Measurements from ENCODE around the gene RXRB. TPM values are rescaled to one million over a fixed set of nuclear protein-coding genes. Genes with fewer than 3 reads are reported as not detected.

The RXRB gene
- polyA plus RNA-seq, 2 of the 4 experiments (the other 2 are of a cell fraction): 15.6 to 20.3 TPM

DNA sequence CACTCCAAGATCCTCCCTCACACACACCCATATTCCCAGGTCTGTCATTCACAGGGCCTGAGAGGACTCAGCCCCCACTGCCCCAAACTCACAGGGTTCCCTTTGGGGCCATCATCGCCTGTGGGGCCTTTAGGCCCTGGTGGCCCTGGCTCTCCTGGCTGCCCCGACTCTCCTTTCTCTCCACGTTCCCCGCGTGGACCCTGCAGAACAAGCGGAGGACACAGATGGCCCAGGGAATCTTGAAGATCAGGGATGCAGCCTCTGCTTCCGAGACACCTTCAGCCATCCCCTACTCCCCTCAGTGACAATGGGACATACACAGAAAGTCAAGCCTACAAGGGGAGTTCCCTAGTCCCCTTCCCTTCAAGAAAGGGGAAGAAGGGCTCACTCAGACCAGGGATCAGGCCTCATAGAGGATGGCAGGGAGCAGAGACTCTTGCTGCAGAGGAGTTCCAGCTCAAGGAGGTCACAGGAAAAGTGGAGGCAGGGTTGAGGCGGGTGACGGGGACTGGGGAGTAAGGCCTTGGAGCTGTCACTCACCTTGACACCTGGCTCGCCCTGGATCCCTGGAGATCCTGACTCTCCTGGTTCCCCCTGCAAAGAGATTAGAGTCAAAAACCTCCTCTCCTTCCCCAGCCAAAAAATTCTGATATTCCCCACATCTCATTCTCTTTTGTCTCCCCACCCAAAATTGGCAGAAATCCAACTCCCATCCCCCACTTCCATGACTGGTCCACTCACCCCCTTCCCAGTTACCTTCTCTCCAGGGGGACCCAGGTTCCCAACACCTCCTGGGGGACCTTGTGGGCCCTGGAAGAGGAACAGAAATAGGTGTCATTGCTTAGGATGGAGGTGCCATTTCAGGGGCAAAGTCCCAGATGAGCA lies 30.9 kb downstream of the RXRB start:
- Histone ChIP-seq H3K4me2 (no peak overlapping the region), H3K27ac (no peak overlapping the region), H3K9me3 (no peaks in the 10 kb centered on the region), H3K4me3 (no peak overlapping the region), H3K4me1 (no peaks in the 10 kb centered on the region)
- TF ChIP-seq MYC (IDR thresholded peaks at IDR 0.05; ENCODE audit: borderline replicate concordance, low read length): no peak
- no peak for TF ChIP-seq ZC3H11A (IDR thresholded peaks at IDR 0.05)
- TF ChIP-seq, protein P1, sequence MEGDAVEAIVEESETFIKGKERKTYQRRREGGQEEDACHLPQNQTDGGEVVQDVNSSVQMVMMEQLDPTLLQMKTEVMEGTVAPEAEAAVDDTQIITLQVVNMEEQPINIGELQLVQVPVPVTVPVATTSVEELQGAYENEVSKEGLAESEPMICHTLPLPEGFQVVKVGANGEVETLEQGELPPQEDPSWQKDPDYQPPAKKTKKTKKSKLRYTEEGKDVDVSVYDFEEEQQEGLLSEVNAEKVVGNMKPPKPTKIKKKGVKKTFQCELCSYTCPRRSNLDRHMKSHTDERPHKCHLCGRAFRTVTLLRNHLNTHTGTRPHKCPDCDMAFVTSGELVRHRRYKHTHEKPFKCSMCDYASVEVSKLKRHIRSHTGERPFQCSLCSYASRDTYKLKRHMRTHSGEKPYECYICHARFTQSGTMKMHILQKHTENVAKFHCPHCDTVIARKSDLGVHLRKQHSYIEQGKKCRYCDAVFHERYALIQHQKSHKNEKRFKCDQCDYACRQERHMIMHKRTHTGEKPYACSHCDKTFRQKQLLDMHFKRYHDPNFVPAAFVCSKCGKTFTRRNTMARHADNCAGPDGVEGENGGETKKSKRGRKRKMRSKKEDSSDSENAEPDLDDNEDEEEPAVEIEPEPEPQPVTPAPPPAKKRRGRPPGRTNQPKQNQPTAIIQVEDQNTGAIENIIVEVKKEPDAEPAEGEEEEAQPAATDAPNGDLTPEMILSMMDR (IDR thresholded peaks at IDR 0.05): no peak
- TF ChIP-seq NPAS2 (CRISPR knock-in tag; IDR thresholded peaks at IDR 0.05; ENCODE audit: borderline replicate concordance): no peak
- no peak for TF ChIP-seq CBX8 (IDR thresholded peaks at IDR 0.05)
- no peak for TF ChIP-seq TP53 (CRISPR knock-in tag; IDR thresholded peaks at IDR 0.05)
- TF ChIP-seq, protein P2, sequence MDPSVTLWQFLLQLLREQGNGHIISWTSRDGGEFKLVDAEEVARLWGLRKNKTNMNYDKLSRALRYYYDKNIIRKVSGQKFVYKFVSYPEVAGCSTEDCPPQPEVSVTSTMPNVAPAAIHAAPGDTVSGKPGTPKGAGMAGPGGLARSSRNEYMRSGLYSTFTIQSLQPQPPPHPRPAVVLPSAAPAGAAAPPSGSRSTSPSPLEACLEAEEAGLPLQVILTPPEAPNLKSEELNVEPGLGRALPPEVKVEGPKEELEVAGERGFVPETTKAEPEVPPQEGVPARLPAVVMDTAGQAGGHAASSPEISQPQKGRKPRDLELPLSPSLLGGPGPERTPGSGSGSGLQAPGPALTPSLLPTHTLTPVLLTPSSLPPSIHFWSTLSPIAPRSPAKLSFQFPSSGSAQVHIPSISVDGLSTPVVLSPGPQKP (IDR thresholded peaks at IDR 0.05; ENCODE audit: low read depth, low read length): no peak
- TF ChIP-seq ZSCAN20 (CRISPR knock-in tag; IDR thresholded peaks at IDR 0.05): no peak
- DNase-seq (ENCODE audit: low read depth in 1 of 2, low spot score in 1 of 2): no peak
- FAIRE-seq: no peak
- WGBS (ENCODE audit: missing lambda C conversion rate): 88% methylated on average over 9 of the region's 10 CpGs
- ChIA-PET CTCF (interaction anchor here (0.6 kb wide), 1 partner anchor 1253 kb away, joined by 3 read pairs; no protein-coding TSS in a partner anchor), POLR2A (no interaction called here)
- ATAC-seq: no peak

DNA sequence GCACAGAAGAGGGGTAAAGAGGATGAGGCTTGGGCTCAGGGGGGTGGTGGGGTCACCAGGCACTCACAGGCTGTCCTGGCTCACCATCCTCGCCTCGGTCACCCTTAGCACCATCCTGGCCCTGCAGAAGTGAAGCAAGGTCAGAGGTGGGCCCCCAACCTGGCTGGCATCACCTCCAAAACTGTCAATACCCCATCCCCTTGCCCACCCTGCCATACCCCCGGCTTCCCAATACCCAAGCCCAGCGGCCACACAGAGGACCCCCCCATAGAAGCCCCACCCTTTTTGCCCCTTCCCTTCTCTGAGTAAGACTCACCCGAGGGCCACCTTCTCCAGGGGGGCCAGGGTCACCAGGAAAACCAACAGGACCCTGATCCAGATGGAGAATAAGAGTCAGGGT lies 31.8 kb downstream of the RXRB start:
- DNase-seq (ENCODE audit: low read depth in 1 of 2, low spot score in 1 of 2) (no peak), ATAC-seq (no peak), FAIRE-seq (no peak)
- H3K4me3 ChIP-seq: no peak overlapping the region
- no peaks in the 10 kb centered on the region for H3K9me3 ChIP-seq
- TF ChIP-seq, protein P3, sequence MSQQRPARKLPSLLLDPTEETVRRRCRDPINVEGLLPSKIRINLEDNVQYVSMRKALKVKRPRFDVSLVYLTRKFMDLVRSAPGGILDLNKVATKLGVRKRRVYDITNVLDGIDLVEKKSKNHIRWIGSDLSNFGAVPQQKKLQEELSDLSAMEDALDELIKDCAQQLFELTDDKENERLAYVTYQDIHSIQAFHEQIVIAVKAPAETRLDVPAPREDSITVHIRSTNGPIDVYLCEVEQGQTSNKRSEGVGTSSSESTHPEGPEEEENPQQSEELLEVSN (IDR thresholded peaks at IDR 0.05; ENCODE audit: borderline replicate concordance, low read depth): no peak
- TF ChIP-seq TP53 (CRISPR knock-in tag; IDR thresholded peaks at IDR 0.05): no peak
- no peak for TF ChIP-seq RNF2 (IDR thresholded peaks at IDR 0.05; ENCODE audit: borderline replicate concordance, low read depth)
- TF ChIP-seq ZSCAN20 (CRISPR knock-in tag; IDR thresholded peaks at IDR 0.05): no peak
- no peak for TF ChIP-seq SMC3 (IDR thresholded peaks at IDR 0.05)
- no peak for TF ChIP-seq BHLHE40 (IDR thresholded peaks at IDR 0.05; ENCODE audit: low read depth, low read length)
- TF ChIP-seq GATA3 (IDR thresholded peaks at IDR 0.05; ENCODE audit: borderline replicate concordance): no peak
- TF ChIP-seq ZFP36 (IDR thresholded peaks at IDR 0.05; ENCODE audit: borderline replicate concordance, partially characterized antibody): no peak
- TF ChIP-seq, protein P4, sequence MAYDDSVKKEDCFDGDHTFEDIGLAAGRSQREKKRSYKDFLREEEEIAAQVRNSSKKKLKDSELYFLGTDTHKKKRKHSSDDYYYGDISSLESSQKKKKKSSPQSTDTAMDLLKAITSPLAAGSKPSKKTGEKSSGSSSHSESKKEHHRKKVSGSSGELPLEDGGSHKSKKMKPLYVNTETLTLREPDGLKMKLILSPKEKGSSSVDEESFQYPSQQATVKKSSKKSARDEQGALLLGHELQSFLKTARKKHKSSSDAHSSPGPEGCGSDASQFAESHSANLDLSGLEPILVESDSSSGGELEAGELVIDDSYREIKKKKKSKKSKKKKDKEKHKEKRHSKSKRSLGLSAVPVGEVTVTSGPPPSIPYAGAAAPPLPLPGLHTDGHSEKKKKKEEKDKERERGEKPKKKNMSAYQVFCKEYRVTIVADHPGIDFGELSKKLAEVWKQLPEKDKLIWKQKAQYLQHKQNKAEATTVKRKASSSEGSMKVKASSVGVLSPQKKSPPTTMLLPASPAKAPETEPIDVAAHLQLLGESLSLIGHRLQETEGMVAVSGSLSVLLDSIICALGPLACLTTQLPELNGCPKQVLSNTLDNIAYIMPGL (CRISPR knock-in tag; IDR thresholded peaks at IDR 0.05; ENCODE audit: borderline replicate concordance): no peak
- no peak for TF ChIP-seq NR3C1 (IDR thresholded peaks at IDR 0.05)
- TF ChIP-seq MYC (IDR thresholded peaks at IDR 0.05; ENCODE audit: borderline replicate concordance, low read length): no peak
- TF ChIP-seq, protein P5, sequence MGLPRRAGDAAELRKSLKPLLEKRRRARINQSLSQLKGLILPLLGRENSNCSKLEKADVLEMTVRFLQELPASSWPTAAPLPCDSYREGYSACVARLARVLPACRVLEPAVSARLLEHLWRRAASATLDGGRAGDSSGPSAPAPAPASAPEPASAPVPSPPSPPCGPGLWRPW (IDR thresholded peaks at IDR 0.05): no peak
- no peak for TF ChIP-seq PHF8 (IDR thresholded peaks at IDR 0.05; ENCODE audit: borderline replicate concordance, low read depth)
- no peak for TF ChIP-seq HOXA7 (CRISPR knock-in tag; IDR thresholded peaks at IDR 0.05)
- no peaks in the 10 kb centered on the region for H3K4me1 ChIP-seq
- CTCF ChIA-PET: no interaction called here
- WGBS (ENCODE audit: missing lambda C conversion rate): 30% methylated on average over 2 of the region's 5 CpGs
- POLR2A ChIA-PET: no interaction called here
- no peak overlapping the region for H3K4me2 ChIP-seq
- H3K27ac ChIP-seq: no peak overlapping the region

Data from A549 (cell line).